GM23248 (cell line): Measurements from ENCODE around the gene SLC5A11.

Source experiments
- EZH2 ChIP-seq: fragments of 200-600 bp; sonication (generic); IDR thresholded peaks from 2 replicates; pipeline ENCODE4 v1.6.1; 2018; ENCODE audit warnings: antibody characterized with exemption, mild to moderate bottlenecking; ENCODE audit not compliant: insufficient read depth, poor library complexity, severe bottlenecking
- EZH2phosphoT487 ChIP-seq: fragments of 200-600 bp; sonication (generic); IDR thresholded peaks from 2 replicates; pipeline ENCODE4 v1.6.1; 2018; ENCODE audit warnings: antibody characterized with exemption, moderate library complexity, mild to moderate bottlenecking, low read depth; ENCODE audit not compliant: insufficient read depth

DNA sequence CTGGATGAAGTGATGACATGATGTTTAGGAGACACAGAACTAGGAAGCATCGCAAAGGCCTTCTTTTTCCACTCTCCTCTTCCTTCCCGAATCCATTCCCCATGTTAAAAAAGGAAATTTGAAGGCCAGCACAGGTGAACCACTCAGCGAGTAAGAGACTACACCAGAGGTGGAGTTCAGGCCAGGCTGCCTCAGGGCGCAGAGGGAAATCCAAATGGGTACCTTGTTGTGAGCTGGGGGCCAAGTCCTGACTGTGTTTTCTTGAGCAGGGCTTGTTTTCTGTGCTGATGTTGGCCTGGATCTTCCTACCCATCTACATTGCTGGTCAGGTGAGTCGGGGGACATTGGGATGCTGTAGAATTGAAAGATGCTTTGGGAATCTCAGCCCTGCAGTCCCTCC lies 26.1 kb downstream of the SLC5A11 start:
- TF ChIP-seq EZH2phosphoT487 = no peak
- TF ChIP-seq EZH2 = no peak
